HepG2 (cell line): ENCODE results near the gene TMEM44. TPM values are rescaled to one million over a fixed set of nuclear protein-coding genes. Genes with fewer than 3 reads are reported as not detected.
A peak's percentile ranks its signal among the peaks of the same experiment; 100 is the strongest.

Experiments
- ATAC-seq: fragments of 200-7000 bp; cut with Tn5 transposase; 3 replicates; pipeline ENCODE4 v1.9.1; 2020; ENCODE audit warnings: mild to moderate bottlenecking, moderate library complexity
- BruUV-seq: library from RNA; stranded (reverse); fragments of 400-500 nt; replicated peaks from 2 replicates; lab custom pipeline; 2021; lab: Mats Ljungman, UMichigan
- CTCF ChIA-PET: fragments of 300-600 bp; formaldehyde crosslinking; extraction: SDS; loops from one replicate; lab custom pipeline; 2021; ENCODE audit warnings: low total read pairs, inconsistent platforms, low intra/inter-chr PET ratio; lab: Yijun Ruan, JAX
- POLR2A ChIA-PET: fragments of 350-600 bp; sonication (Branson Sonifier 250); formaldehyde crosslinking; loops from one replicate; lab custom pipeline; 2020; ENCODE audit warnings: antibody characterized with exemption, inconsistent platforms; lab: Yijun Ruan, JAX
- DNase-seq: peaks from one replicate; pipeline ENCODE4 v3.0.0-alpha.2; 2015; ENCODE audit warnings: low spot score
- FAIRE-seq: peaks from 3 replicates; lab custom pipeline; 2011; peaks lifted over from hg19 to GRCh38; lab: Jason Lieb, UNC
- H2AFZ ChIP-seq: one replicate; pipeline ENCODE4 v1.6.1; 2011; ENCODE audit warnings: low read length, inconsistent platforms
- H3K27ac ChIP-seq: fragments of 300-600 bp; 3 replicates; pipeline ENCODE4 v1.8.0; 2011; ENCODE audit warnings: mixed run types, mild to moderate bottlenecking, mixed read lengths, low read length, inconsistent platforms; ENCODE audit not compliant: insufficient read depth; ENCODE audit errors: extremely low read length
- H3K27me3 ChIP-seq, 2 experiments: fragments of 200-600 bp in 1 of 2; 2 replicates in 1 of 2; 3 replicates in 1 of 2; pipeline versions ENCODE4 v1.6.0 to v1.8.0; 2011; ENCODE audit warnings: low read length in 2 of 2, mild to moderate bottlenecking in 2 of 2, moderate library complexity in 2 of 2, inconsistent platforms in 1 of 2; ENCODE audit not compliant: insufficient read depth in 2 of 2, control insufficient read depth in 1 of 2
- H3K36me3 ChIP-seq, 2 experiments: fragments of 200-600 bp in 1 of 2; replicated peaks in 1 of 2; 2 replicates in 1 of 2; 3 replicates in 1 of 2; pipeline versions ENCODE4 v1.5.1 to v1.8.0; 2011; ENCODE audit warnings: low read length in 2 of 2, inconsistent platforms in 1 of 2; ENCODE audit not compliant: insufficient read depth in 2 of 2, control insufficient read depth in 1 of 2
- H3K4me1 ChIP-seq: 2 replicates; pipeline ENCODE4 v1.5.1; 2012; ENCODE audit warnings: low read length, inconsistent platforms; ENCODE audit not compliant: insufficient read depth
- H3K4me2 ChIP-seq: 2 replicates; pipeline ENCODE4 v1.6.0; 2011; ENCODE audit warnings: low read depth, low read length, inconsistent platforms
- H3K4me3 ChIP-seq, 3 experiments: fragments of 200-600 bp in 1 of 3; sonication (generic), shearing (Covaris generic) in 1 of 3; replicated peaks in 1 of 3; 2 replicates each; pipeline ENCODE4 v1.5.1; 2011 to 2016; ENCODE audit warnings: low read length in 3 of 3, inconsistent platforms in 2 of 3, low read depth in 2 of 3, mild to moderate bottlenecking in 2 of 3, control low read depth in 1 of 3, mixed read lengths in 1 of 3; ENCODE audit not compliant: insufficient read depth in 1 of 3
- H3K79me2 ChIP-seq: one replicate; pipeline ENCODE4 v1.6.1; 2011; ENCODE audit warnings: low read length, inconsistent platforms; ENCODE audit not compliant: insufficient read depth
- H3K9ac ChIP-seq: 2 replicates; pipeline ENCODE4 v1.6.0; 2011; ENCODE audit warnings: mild to moderate bottlenecking, low read depth, low read length, inconsistent platforms; ENCODE audit not compliant: insufficient read depth
- H3K9me3 ChIP-seq: 2 replicates; pipeline ENCODE4 v1.5.1; 2012; ENCODE audit warnings: mild to moderate bottlenecking, low read length
- H4K20me1 ChIP-seq: 2 replicates; pipeline ENCODE4 v1.6.0; 2011; ENCODE audit warnings: inconsistent platforms, mild to moderate bottlenecking, low read length, moderate library complexity; ENCODE audit not compliant: insufficient read depth
- FIP1L1 ChIP-seq: fragments of 200-400 bp; formaldehyde crosslinking; IDR thresholded peaks from 2 replicates; pipeline ENCODE4 v1.6.1; 2018; ENCODE audit warnings: low read depth, mild to moderate bottlenecking, low read length, moderate library complexity, borderline replicate concordance; ENCODE audit not compliant: insufficient read depth
- FOXK2 ChIP-seq: fragments of 450-650 bp; IDR thresholded peaks from 2 replicates; pipeline ENCODE4 v1.6.1; 2016
- KLF6 ChIP-seq: IDR thresholded peaks from 2 replicates; pipeline ENCODE4 v1.8.0; 2016; ENCODE audit warnings: missing biosample characterization, missing genetic modification reagents
- RFXANK ChIP-seq: IDR thresholded peaks from 2 replicates; pipeline ENCODE4 v1.6.1; 2016
- STAT5B ChIP-seq: sonication (generic); formaldehyde crosslinking; IDR thresholded peaks from 2 replicates; pipeline ENCODE4 v1.4.0; 2020; ENCODE audit warnings: missing genetic modification reagents
- TBX2 ChIP-seq: sonication (generic); formaldehyde crosslinking; IDR thresholded peaks from 2 replicates; pipeline ENCODE4 v1.5.0; 2020; ENCODE audit warnings: missing genetic modification reagents, mild to moderate bottlenecking, borderline replicate concordance
- ZFP36 ChIP-seq: fragments of 150-350 bp; IDR thresholded peaks from 2 replicates; pipeline ENCODE4 v1.6.1; 2018; ENCODE audit warnings: borderline replicate concordance, low read length, low read depth; ENCODE audit not compliant: partially characterized antibody
- ZNF260 ChIP-seq: sonication (generic); formaldehyde crosslinking; IDR thresholded peaks from 2 replicates; pipeline ENCODE4 v1.4.0; 2020; ENCODE audit warnings: missing genetic modification reagents, low read depth, mild to moderate bottlenecking, borderline replicate concordance
- ZNF772 ChIP-seq: sonication (generic); formaldehyde crosslinking; IDR thresholded peaks from 2 replicates; pipeline ENCODE4 v1.5.0; 2020; ENCODE audit warnings: mild to moderate bottlenecking, missing genetic modification reagents
- ZNF841 ChIP-seq: sonication (generic); formaldehyde crosslinking; IDR thresholded peaks from 2 replicates; pipeline ENCODE4 v1.8.1; 2023; ENCODE audit warnings: missing genetic modification reagents, borderline replicate concordance
- WGBS: methylation state at CpG from one replicate; pipeline ENCODE4 v1.1.6; 2017; ENCODE audit warnings: low lambda C conversion rate; 5-methylcytosine and 5-hydroxymethylcytosine counted together
- in situ Hi-C: cut with HindIII; loops from 2 replicates; pipeline ENCODE4 v1.10.0; 2017; ENCODE audit warnings: low pct_unique_long_range_greater_than_20kb; ENCODE audit not compliant: extremely low pct_ligation_motif_present
- intact Hi-C: fragments of 100-400 bp; cut with micrococcal nuclease; formaldehyde crosslinking; loops from one replicate; pipeline ENCODE4 v1.10.0; 2022; ENCODE audit not compliant: unreplicated experiment
- polyA plus RNA-seq, 8 experiments: library from polyadenylated mRNA; depleted of rRNA in 3 of 8; stranded (reverse) in 7 of 8; unstranded in 1 of 8; fragments of >200 nt; fragmentation: Illumina TruSeq in 4 of 8; extraction: Trizol in 4 of 8; gene quantifications; 2 replicates each; pipeline versions ENCODE4 v1.2.1 to v1.2.3, GENCODE V29; 2011 to 2016; ENCODE audit warnings: low read depth in 4 of 8, missing spikeins in 1 of 8, mixed read lengths in 1 of 8; ENCODE audit not compliant: insufficient read depth in 1 of 8
- total RNA-seq, 5 experiments: library from RNA; depleted of rRNA; stranded (reverse); fragments of >200 nt; fragmentation: Illumina TruSeq; extraction: Trizol; gene quantifications; 2 replicates each; pipeline ENCODE4 v1.2.3, GENCODE V29; 2016; ENCODE audit warnings: low read depth in 1 of 5
- TF ChIP-seq, protein P1 (sequence below): sonication (generic); formaldehyde crosslinking; IDR thresholded peaks from 2 replicates; pipeline ENCODE4 v1.4.0; 2020; ENCODE audit warnings: missing genetic modification reagents
- TF ChIP-seq, protein P2 (sequence below): sonication (generic); formaldehyde crosslinking; IDR thresholded peaks from 2 replicates; pipeline ENCODE4 v1.8.0; 2022; ENCODE audit warnings: mild to moderate bottlenecking, missing genetic modification reagents, borderline replicate concordance
- TF ChIP-seq, protein P3 (sequence below): sonication (generic); formaldehyde crosslinking; IDR thresholded peaks from 2 replicates; pipeline ENCODE4 v1.5.0; 2020; ENCODE audit warnings: missing genetic modification reagents

TMEM44 gene
- total and polyA plus RNA-seq, 2 of the 13 experiments (the other 11 are each of a cell fraction or from before 2014, with no cell fraction given) = 7.3 to 13.8 TPM

DNA sequence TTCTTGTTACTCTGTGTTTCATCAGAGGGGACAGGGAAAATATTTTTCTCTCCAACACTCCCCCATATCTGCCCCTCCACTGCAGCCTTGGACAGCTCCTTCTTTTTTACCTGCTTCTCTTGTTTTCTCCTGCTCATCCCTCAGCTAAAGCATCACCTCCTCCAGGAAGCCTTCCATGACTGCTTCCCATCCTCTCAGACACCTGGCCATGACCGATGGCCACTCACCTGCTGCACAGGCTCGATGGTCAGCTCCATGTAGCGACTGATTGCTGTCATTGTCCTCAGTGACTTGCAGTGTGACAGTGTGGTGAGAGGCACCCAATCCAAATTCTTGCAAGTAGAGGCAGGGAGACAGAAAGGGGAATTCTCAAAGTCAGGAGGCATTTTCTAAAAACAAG, 22.5 kb downstream of the TMEM44 start:
- intact Hi-C loops = no loop called here

DNA sequence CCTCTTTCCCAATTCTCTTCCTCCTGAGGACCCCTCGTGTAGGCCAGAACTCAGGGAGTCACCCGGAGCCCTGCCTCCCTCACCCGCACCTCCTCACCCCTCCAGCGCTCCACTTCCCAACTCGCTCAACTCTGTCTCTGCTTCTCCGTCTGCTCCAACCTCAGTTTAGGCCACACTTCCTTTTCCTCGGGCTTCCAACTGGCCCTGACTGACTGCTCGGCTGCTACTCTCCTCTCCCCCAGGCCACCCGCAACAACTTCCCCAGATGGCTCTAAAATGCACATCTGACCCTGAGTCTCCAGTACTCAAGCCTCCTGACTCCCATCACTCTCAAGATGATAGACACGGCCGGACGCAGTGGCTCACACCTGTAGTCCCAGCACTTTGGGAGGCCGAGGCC, 23.6 kb downstream of the TMEM44 start:
- BruUV-seq = no TSS peak
- Histone ChIP-seq H3K9ac (no peak overlapping the region), H3K79me2 (no peaks in the 10 kb centered on the region), H3K36me3 (no peaks in the 10 kb centered on the region), H3K4me3 (no peak overlapping the region), H3K4me2 (no peak overlapping the region), H3K4me1 (no peaks in the 10 kb centered on the region), H3K27ac (no peak overlapping the region), H3K9me3 (no peaks in the 10 kb centered on the region), H4K20me1 (no peaks in the 10 kb centered on the region), H3K27me3 (no peaks in the 10 kb centered on the region), H2AFZ (no peak overlapping the region)
- POLR2A ChIA-PET = interaction anchor here (1.7 kb wide), 1 partner anchor 12 kb away, joined by 4 read pairs; no protein-coding TSS in a partner anchor
- ATAC-seq (no peak), DNase-seq (no peak), FAIRE-seq (no peak)
- CTCF ChIA-PET = no interaction called here
- 97% methylated on average over 13 of the region's 13 CpGs for WGBS
- intact Hi-C loops = no loop called here
- in situ Hi-C loops = no loop called here
- TF ChIP-seq TBX2 (CRISPR knock-in tag) (no peak), FOXK2 (no peak), ZNF841 (CRISPR knock-in tag) (no peak), ZNF260 (CRISPR knock-in tag) (no peak), FIP1L1 (no peak), KLF6 (no peak)
- TF ChIP-seq, protein P1, sequence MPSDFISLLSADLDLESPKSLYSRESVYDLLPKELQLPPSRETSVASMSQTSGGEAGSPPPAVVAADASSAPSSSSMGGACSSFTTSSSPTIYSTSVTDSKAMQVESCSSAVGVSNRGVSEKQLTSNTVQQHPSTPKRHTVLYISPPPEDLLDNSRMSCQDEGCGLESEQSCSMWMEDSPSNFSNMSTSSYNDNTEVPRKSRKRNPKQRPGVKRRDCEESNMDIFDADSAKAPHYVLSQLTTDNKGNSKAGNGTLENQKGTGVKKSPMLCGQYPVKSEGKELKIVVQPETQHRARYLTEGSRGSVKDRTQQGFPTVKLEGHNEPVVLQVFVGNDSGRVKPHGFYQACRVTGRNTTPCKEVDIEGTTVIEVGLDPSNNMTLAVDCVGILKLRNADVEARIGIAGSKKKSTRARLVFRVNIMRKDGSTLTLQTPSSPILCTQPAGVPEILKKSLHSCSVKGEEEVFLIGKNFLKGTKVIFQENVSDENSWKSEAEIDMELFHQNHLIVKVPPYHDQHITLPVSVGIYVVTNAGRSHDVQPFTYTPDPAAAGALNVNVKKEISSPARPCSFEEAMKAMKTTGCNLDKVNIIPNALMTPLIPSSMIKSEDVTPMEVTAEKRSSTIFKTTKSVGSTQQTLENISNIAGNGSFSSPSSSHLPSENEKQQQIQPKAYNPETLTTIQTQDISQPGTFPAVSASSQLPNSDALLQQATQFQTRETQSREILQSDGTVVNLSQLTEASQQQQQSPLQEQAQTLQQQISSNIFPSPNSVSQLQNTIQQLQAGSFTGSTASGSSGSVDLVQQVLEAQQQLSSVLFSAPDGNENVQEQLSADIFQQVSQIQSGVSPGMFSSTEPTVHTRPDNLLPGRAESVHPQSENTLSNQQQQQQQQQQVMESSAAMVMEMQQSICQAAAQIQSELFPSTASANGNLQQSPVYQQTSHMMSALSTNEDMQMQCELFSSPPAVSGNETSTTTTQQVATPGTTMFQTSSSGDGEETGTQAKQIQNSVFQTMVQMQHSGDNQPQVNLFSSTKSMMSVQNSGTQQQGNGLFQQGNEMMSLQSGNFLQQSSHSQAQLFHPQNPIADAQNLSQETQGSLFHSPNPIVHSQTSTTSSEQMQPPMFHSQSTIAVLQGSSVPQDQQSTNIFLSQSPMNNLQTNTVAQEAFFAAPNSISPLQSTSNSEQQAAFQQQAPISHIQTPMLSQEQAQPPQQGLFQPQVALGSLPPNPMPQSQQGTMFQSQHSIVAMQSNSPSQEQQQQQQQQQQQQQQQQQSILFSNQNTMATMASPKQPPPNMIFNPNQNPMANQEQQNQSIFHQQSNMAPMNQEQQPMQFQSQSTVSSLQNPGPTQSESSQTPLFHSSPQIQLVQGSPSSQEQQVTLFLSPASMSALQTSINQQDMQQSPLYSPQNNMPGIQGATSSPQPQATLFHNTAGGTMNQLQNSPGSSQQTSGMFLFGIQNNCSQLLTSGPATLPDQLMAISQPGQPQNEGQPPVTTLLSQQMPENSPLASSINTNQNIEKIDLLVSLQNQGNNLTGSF (CRISPR knock-in tag) = no peak
- TF ChIP-seq, protein P2, sequence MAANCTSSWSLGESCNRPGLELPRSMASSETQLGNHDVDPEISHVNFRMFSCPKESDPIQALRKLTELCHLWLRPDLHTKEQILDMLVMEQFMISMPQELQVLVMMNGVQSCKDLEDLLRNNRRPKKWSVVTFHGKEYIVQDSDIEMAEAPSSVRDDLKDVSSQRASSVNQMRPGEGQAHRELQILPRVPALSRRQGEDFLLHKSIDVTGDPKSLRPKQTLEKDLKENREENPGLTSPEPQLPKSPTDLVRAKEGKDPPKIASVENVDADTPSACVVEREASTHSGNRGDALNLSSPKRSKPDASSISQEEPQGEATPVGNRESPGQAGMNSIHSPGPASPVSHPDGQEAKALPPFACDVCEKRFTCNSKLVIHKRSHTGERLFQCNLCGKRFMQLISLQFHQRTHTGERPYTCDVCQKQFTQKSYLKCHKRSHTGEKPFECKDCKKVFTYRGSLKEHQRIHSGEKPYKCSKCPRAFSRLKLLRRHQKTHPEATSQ (CRISPR knock-in tag) = no peak
- TF ChIP-seq, protein P3, sequence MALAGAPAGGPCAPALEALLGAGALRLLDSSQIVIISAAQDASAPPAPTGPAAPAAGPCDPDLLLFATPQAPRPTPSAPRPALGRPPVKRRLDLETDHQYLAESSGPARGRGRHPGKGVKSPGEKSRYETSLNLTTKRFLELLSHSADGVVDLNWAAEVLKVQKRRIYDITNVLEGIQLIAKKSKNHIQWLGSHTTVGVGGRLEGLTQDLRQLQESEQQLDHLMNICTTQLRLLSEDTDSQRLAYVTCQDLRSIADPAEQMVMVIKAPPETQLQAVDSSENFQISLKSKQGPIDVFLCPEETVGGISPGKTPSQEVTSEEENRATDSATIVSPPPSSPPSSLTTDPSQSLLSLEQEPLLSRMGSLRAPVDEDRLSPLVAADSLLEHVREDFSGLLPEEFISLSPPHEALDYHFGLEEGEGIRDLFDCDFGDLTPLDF (CRISPR knock-in tag) = no peak

More for the DNA sequence above, 22.5 kb downstream of the TMEM44 start:
- ChIA-PET POLR2A (no interaction called here), CTCF (no interaction called here)
- Histone ChIP-seq H2AFZ (no peak overlapping the region), H3K4me3 (no peak overlapping the region), H3K36me3 (no peaks in the 10 kb centered on the region), H3K27ac (no peak overlapping the region), H3K9me3 (no peaks in the 10 kb centered on the region), H4K20me1 (no peaks in the 10 kb centered on the region), H3K4me2 (no peak overlapping the region), H3K79me2 (no peaks in the 10 kb centered on the region), H3K9ac (no peak overlapping the region), H3K4me1 (no peaks in the 10 kb centered on the region), H3K27me3 (no peaks in the 10 kb centered on the region)
- in situ Hi-C loops = no loop called here
- 85% methylated on average over 3 of the region's 3 CpGs for WGBS
- no peak for FAIRE-seq
- no peak for DNase-seq
- ATAC-seq = no peak
- BruUV-seq = no TSS peak
- TF ChIP-seq STAT5B (CRISPR knock-in tag) = no peak
- peak; percentile 16 for TF ChIP-seq ZFP36
- no peak for TF ChIP-seq ZNF772 (CRISPR knock-in tag)
- TF ChIP-seq RFXANK (CRISPR knock-in tag) = no peak
